MM.1S (cell line): ENCODE data around the gene CLEC6A.

Experiments used
- CTCF ChIP-seq: fragments of 300-600 bp; sonication (generic); IDR thresholded peaks from 2 replicates; pipeline ENCODE4 v1.5.1; 2016; ENCODE audit warnings: antibody characterized with exemption, low read length, mixed read lengths
- EZH2 ChIP-seq: fragments of 300-600 bp; sonication (generic); optimal IDR thresholded peaks from 2 replicates; pipeline ENCODE3; 2017; ENCODE audit warnings: low read depth, mild to moderate bottlenecking, antibody characterized with exemption, low read length, mixed read lengths
- EZH2phosphoT487 ChIP-seq: fragments of 300-600 bp; sonication (generic); IDR thresholded peaks from 2 replicates; pipeline ENCODE4 v1.6.1; 2018; ENCODE audit warnings: antibody characterized with exemption, low read length

DNA sequence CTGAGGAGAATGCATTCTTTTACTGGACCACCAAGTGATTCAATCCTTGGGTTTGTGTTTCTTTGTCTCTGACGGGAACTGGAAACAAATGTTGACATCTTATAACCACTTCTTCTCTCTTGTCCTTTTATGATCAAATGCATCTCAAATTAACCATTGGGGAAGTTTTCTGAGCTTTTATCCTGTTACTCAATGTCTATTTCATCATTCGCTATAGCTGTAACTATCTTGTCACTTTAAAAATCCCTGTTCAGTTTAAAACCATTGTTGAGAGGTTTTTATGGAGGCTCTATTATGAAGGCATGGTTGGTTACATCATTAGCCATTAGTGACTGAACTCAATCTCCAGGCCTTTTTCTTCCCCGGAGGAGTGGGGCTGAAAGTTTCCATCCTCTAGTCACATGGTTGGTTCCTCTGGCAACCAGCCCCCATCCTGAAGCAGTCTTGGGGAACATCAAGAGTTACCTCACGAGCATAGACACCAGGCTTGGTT lies 2.7 kb upstream of the CLEC6A start:
- TF ChIP-seq EZH2phosphoT487 (no peak), CTCF (no peak), EZH2 (no peak)
